HG03457 (cell line): Measurements from ENCODE around the gene SUFU.
"Not testable (repeated sequence)": the region's sequence is repeated elsewhere in the genome, so short reads cannot be mapped to it uniquely, and the experiment has no call there.

Experiments used
- ATAC-seq: cut with Tn5 transposase; IDR thresholded peaks from one replicate; pipeline ENCODE4 v1.9.1; 2021; ENCODE audit warnings: moderate number of reproducible peaks; ENCODE audit not compliant: unreplicated experiment

SUFU gene

DNA sequence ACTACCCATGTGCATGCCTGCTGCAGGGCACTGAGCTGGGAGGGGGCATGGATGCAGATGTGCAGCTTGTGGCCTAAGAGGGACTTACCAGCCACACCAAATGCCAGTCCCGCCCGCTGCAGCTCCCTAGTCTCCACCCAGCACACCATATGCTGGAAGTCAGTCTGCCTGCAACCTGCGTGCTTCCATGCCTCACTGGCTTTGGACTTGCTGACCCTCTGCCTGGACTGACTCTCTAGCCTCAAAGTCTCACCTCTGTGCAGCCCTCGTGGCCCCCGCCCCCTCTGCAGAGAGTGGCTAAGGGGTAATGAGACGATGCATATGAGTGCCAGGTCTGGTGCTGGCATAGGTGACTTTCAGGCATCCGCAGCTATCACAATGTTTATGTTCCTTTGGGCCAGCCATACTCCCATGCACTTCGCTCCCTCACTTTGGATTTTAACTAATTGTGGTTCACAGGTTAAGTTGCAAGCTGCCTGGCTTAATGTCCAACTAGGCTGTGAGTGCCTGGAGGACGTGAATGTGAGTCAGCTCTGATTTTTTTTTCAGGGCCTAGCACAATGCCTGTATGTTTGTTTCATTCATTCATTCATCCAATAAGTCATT is 162.2 kb downstream of the SUFU start:
- no peak for ATAC-seq

DNA sequence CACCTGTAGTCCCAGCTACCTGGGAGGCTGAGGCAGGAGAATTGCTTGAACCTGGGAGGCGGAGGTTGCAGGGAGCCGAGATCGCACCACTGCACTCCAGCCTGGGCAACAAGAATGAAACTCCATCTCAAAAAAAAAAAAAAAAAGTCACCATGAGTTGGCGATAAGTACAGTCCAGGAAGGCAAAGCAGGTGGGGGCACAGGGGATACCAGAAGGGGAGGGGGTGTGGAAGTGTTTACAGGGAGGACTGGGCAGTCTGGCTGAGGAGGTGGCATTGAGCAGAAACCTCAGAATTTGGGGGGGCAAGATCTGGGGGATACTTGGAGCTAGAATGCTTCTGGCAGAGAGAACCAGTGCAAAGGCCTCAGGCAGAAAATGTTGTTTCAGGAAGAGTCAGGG is 163.6 kb downstream of the SUFU start:
- ATAC-seq: not testable (repeated sequence)

DNA sequence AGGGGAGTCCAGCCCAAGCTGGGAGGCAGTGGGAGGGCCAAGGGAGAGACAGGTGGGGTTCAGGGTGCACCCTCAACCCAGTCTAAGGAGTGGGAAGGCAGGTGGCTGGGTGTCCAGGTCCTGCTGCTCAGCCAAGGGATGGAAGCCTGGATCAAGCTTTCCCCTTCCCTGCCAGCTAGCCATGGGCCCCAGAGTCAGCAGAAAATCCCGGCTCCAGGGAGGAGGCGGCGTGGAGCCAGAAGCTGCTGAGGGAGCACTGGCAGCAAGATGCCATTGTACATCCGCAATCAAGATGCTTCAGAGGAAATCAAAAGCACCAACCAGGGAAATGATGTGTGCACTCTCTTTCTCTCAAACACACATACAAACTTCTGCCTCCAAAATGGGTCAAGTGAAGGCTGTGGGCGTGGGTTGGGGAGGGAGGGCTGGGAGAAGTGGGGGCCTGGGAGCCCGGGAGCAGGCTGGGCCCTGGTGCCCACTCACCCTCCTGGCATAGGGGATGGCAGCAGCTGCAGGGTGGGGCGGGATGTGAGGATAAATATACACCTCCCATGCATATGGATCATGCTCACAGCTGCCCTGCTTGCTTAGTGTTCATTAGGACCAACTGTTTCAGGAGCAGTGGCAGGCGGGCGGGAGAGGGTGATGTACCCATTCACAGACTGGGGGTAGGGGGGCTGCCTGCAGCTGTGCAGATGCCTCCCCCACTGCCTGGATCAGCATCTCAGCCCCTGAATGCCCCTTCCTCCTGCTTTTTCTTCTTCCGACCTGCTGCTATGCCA is 164.7 kb downstream of the SUFU start:
- no peak for ATAC-seq

DNA sequence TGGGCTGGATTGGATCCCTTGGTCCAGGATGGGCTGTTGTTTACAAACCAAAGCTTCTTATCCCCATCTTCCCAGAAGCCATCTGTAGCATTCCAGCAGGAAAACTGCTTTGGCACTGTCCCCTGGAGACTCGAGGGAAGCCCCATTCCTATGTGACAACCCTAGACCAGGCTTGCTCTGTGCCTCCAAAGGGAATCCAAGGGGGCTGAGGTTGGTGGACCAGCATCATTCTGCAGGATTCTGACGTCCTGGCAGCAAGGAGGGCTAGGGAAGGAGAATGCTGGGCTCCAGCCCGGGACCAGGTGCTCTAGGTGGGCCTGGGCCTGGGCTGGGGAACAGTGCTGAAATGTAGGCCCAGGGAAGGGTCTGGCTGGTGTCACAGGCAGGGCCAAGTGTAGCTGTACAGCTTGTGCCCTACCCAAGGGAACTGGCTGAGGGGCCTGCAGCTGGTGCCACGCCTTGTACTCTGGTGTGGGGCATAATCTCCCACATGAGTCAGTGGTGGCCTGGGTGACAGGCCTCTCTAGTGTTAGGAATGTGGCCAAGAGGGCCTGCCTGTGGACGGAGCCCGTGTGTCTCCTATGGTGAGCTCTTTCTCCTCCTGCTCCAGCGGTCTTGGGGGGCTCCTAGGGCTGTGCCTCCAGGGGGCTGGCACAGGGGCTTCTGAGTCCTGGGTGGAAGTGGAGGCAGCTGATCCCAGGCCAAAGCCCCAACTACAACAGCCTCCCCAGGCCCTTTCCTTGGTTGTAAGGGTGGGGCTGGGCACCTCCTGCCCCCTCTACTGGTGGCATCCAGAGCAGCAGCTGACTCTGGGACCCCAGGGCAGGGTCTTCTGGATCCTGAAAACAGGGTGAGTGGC is 165.7 kb downstream of the SUFU start:
- no peak for ATAC-seq

DNA sequence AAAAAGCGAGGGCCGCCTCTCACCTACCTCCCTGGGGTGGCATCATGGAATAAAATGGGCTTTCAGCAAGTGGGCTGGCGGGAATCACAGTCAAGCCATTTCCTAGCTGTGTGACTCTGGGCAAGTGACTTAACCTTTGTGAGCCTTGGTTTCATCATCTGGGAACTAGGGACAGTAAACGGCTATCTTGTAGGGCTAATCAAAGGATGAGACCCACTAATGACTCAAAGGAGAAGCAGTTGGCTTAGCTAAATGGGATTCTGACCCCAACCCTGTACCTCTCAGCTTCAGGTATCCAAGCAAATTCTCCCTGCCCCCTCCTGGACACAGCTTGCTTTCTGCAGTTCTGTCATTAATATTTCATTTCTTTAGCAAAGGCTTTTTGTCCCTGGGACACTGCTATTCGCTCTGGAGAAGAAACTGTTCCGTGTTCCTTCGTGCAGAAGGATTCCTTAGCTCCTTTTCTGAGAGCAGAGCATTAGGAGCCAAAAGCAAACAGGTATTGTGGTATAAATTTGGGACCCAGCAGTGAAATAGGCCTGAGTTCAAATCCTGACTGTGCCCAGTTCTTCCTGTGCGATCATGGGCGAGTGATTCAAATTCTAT is 166.4 kb downstream of the SUFU start:
- ATAC-seq: no peak

DNA sequence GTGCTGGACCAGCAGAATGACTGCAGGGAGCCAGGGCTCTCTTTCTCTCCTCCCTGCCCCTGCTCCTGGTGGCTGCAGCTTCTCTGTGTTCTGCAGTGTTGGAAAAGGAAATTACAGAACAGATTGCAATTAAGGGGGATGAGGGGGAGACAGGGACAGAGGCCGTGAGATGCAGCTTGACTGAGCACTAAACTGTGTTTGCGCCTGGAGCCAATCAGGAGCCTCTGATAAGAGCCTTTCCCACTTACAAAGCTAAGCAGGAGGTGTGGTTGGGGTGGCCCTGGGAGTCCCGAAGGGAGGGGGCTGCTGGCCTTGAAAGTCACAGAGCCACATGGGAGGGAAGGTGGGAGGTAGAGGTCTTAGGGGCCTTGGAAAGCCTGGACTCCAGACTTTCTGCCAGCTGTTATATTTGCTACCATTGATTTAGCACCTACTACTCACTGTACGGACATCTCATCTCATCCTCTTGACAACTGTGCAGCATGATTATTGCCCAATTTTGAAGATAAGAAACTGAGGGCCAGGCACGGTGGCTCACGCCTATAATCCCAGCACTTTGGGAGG is 167.2 kb downstream of the SUFU start:
- no peak for ATAC-seq

DNA sequence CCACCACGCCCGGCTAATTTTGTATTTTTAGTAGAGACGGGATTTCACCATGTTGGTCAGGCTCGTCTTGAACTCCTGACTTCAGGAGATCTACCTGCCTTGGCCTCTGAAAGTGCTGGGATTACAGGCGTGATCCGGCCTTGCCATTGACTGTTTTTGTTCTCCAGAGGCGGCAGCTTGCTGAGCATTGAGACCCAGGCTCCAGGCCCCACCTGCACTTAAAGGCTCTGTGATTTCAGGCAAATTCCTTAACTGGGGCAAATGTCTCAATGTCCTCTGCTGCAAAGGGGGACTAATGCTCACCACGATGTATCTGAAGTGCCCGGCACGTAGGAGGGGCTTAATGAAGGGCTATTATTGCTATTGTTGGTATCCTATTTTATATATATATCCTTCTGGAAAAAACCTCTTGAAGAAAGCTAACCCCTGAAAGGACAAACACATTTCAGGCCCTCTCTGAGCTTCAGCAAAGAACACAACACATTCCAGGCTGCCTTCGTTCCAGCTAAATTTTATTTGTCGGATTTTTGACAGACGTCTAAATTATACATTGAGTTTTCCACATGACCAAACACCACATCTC is 169.6 kb downstream of the SUFU start:
- ATAC-seq: no peak

DNA sequence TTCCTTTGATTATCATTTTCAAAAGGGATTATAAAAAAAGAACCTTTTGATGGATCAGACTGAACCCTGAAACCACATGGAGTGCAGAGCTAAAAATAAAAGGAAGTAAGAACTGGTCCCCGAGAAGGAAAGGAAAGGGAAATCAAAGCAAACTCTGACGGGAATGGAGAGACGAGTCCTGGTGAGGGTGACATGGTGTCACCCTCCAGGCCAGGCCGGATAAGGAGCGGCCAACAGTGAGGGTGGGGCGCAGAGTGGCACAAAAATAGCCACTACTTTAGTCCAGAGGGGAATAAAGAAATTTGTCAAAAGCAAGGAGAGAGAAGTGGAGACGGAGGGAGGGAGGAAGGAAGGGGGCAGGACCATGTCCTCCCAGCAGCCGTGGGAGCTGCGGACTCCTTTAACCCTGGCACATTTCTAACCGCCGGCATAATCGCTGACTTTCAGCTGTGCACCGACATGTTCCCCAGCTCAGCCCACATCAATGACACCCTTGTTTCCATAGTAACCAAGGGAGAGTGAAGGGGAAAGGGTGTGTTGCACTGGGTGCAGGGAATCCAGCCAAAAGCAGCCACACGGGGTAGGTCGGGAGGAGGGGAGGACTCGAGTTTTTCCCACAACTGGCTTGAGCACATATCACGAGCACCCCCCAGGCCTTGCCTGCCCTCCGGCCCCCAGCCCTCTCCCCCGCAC is 170.2 kb downstream of the SUFU start:
- ATAC-seq: no peak

- no peak for ATAC-seq
Observed at GRCh38 chr10:102674566-102674965, 170.8 kb downstream of the SUFU start.

- ATAC-seq: no peak
Observed at GRCh38 chr10:102675011-102675665, 171.4 kb downstream of the SUFU start.

DNA sequence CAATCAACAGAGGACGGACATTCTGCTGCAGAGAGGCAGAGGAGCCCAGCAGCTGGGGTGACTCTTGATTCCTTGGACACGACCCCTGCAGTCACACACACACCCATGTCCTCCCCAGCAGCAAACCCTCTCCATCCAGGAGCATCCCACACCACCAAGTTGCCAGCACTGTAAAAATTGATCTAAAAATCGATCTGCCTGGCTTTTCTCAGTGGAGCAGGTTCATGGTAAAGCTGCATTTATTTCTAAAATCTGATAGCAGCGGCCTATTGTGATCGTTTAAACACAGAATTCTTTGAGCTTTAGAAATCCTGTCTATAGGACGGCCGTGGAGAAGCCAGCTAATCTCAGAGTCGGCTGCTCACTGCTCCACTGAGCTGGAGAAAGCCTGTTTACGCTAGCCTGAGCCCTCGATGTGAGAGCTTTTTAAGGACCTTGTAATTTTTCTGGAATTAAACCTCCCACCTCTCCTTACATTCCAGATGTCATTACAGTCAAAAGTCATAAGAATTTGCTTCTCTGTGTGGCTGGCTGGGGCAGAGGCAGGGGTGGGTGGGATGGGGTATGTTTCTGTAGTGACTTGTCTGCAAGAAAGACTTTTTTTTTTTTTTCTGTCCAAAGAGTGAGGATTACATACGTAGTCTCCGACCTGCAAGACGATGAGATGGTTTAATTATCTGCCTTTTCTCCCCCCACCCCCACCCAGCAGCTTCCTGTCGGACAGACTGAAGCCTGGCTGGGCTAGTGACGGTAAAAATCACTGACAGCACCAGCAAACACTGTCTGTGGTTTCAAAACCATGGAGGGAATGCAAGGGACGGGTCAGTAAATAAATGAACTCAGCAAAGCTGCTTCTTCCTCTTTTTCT is 172.1 kb downstream of the SUFU start:
- ATAC-seq: no peak

GRCh38 chr10:102676534-102677315 is 173.0 kb downstream of the SUFU start:
- ATAC-seq: no peak

DNA sequence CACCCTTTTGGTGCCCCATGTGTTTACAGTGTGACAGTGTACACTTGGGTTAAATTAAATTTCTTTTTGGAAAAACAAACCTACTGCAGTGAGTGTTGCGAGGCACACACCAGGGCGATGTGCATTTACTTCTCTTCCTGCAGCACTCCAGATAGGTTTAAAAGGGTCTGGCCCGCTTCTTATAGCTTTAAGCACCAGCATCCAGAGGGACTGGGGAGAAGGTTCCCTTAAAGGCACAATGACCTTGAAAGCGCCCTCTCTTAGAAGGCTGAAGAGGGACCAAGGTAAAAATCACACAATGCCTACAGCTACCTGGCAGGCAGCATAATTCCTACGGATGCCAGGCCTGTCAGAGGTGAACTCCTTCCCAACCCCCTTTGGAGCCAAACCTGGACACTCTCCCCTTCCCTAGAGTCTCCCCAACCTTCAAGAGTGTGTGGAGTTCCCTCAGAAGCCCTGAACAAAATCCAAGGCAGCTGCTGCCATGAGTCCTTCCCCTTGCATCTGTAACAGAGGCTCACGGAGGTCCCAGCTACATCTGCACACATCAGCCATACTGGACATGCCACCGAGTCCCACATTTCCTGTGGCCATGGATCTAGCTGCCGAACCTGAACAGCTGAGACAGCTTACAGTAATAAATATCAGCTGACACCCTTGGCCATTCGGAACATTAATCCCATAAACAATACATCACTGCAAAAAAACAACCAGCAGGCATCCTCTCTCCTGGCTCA is 173.7 kb downstream of the SUFU start:
- no peak for ATAC-seq

DNA sequence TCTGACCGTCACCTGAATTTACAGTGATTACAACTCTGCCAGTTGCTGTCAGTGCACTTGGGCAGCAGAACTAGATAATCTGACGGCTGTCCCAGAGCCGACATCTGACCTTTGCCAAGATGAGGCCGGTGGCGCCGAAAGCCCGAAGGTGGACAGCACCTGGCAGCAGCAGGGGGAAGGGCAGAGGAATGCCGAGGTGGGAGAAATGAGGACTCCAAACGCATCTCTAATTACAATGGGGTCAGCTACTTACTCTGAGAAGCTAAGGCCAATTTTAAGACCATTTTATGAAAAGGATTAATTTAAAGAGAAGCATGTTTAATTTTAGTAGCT is 174.3 kb downstream of the SUFU start:
- ATAC-seq: no peak

GRCh38 chr10:102678842-102679289 is 175.1 kb downstream of the SUFU start:
- ATAC-seq: no peak

DNA sequence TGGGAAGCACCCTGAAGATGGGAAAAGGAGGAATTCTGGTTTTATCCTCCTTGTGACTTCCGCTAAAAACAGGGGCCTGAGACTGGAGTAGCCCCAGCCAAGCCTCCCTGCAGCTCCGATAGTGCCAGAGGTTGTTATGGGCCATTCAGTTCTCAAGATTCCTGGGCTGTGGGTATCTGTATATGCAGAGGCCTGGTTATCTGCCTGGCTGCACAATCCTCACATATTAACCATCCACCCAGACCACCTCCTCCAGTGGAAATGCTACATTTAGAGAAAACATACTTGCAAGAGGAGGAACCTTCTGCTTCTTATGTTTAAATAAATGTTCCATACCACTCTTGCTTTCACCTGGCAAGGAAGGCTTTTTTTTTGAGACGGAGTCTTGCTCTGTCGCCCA is 175.8 kb downstream of the SUFU start:
- ATAC-seq: no peak

DNA sequence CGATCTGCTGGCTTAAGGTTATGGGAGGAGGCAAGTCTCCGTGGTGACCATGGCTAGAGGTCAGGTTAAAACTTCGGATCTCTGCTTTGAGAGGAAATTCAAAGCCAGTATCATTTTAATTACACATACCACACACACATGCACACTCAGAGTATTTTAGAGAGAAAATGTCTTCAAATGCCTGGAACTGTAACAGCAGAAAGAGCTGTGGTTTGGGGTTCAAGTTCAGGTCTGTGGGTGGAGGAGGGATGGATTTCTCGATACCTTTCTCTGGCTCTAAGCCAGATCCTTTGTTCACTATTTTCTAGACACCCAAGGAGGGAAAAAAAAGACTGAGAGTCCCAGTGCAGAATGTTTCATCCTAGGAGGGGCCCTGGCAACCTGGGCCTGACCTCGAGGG is 177.9 kb downstream of the SUFU start:
- no peak for ATAC-seq
